ENCODE data around the gene YES1.

DNA sequence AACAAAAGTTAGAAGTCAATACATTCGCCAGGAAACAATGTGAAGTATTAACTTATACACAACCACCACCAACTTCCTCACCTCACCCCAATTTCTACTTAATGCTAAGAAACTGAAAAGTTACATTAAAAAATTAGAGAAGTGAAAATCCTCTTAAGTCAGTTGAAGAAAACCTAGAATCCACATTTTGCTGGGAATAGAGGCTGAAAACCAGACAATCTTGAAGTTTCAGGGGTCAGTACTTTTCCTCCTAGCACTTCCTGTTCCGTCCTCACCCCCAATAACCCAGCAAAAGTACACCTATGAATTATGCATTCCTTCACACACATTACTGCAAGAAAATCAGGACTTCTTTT lies 6.3 kb downstream of the YES1 start:
- TF ChIP-seq, protein P1, sequence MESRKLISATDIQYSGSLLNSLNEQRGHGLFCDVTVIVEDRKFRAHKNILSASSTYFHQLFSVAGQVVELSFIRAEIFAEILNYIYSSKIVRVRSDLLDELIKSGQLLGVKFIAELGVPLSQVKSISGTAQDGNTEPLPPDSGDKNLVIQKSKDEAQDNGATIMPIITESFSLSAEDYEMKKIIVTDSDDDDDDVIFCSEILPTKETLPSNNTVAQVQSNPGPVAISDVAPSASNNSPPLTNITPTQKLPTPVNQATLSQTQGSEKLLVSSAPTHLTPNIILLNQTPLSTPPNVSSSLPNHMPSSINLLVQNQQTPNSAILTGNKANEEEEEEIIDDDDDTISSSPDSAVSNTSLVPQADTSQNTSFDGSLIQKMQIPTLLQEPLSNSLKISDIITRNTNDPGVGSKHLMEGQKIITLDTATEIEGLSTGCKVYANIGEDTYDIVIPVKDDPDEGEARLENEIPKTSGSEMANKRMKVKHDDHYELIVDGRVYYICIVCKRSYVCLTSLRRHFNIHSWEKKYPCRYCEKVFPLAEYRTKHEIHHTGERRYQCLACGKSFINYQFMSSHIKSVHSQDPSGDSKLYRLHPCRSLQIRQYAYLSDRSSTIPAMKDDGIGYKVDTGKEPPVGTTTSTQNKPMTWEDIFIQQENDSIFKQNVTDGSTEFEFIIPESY (CRISPR knock-in tag; IDR thresholded peaks at IDR 0.05) = no peak
- TF ChIP-seq ZNF180 (CRISPR knock-in tag; IDR thresholded peaks at IDR 0.05; ENCODE audit: borderline replicate concordance, low read depth) (no peak), GZF1 (CRISPR knock-in tag; IDR thresholded peaks at IDR 0.05) (no peak), ZSCAN29 (CRISPR knock-in tag; conservative IDR thresholded peaks at IDR 0.05) (no peak), ARNT (IDR thresholded peaks at IDR 0.05) (no peak), ZNF773 (CRISPR knock-in tag; IDR thresholded peaks at IDR 0.05; ENCODE audit: borderline replicate concordance) (no peak)
- TF ChIP-seq, protein P2, sequence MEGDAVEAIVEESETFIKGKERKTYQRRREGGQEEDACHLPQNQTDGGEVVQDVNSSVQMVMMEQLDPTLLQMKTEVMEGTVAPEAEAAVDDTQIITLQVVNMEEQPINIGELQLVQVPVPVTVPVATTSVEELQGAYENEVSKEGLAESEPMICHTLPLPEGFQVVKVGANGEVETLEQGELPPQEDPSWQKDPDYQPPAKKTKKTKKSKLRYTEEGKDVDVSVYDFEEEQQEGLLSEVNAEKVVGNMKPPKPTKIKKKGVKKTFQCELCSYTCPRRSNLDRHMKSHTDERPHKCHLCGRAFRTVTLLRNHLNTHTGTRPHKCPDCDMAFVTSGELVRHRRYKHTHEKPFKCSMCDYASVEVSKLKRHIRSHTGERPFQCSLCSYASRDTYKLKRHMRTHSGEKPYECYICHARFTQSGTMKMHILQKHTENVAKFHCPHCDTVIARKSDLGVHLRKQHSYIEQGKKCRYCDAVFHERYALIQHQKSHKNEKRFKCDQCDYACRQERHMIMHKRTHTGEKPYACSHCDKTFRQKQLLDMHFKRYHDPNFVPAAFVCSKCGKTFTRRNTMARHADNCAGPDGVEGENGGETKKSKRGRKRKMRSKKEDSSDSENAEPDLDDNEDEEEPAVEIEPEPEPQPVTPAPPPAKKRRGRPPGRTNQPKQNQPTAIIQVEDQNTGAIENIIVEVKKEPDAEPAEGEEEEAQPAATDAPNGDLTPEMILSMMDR (CRISPR knock-in tag; IDR thresholded peaks at IDR 0.05) = no peak

Data from HepG2 (cell line).